ENCODE measurements around the gene COX5A. TPM values are rescaled to one million over a fixed set of nuclear protein-coding genes. Genes with fewer than 3 reads are reported as not detected.
A peak's percentile ranks its signal among the peaks of the same experiment; 100 is the strongest.

COX5A gene
- total RNA-seq, 1 donor from 2014 or later, result 333 TPM

DNA sequence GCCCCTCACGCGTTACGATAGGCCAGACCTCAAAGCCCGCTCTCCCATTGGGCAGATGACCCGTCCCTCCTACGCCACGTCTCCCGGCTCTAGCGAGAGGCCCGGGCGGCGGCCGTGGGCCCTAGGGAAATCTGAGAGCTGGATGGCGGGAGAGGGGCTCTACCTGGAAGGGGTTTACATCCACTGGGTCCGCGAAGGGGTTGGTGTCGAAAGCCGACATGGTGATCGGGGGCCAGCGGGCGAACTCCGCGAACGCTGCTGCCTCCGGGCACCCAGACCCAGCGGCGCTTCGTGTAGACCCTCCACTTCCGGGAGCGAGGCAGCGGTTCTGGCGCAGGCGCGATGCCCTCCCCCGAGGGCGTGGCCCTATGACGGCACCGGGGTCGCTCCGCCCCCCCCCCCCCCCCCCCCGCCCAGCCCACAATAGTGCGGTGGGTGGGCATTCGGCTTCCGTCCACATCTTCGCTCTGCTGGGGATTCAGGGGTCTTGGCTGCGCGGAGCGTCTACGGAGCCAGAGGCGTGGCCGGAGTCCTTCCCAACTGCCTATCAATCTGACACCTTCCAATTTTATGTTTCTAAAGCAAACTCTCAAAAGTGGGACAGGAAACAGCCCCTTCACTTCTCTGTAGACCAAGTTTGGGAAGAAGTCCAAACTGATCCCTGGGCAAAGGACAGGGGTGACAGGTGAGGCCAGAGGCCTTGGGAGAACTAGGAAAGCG is 64.7 kb downstream of the COX5A start, which contains the start of gene SCAMP2:
SCAMP2 (minus strand) TSS at position 330 of the 720 bp plus-strand sequence; CDS start at position 220, 110 bp downstream.
- intact Hi-C loops (cut with micrococcal nuclease), result loop anchor here (1.0 to 5.0 kb wide), 5 partner anchors 16 to 864 kb away; partner anchors contain the start of genes COX5A and FAM219B
- H3K36me3 Mint-ChIP-seq (ENCODE audit: low read depth), result peaks cover 26% of the 10 kb centered on the region
- peak; percentile 89 for DNase-seq (ENCODE audit: low spot score)
- peak within 1 kb of the TSS; percentile 98 for H3K4me3 Mint-ChIP-seq (ENCODE audit: low read depth)
- peak within 1 kb of the TSS; percentile 89 for H3K27ac Mint-ChIP-seq
- no peaks in the 10 kb centered on the region for H3K9me3 Mint-ChIP-seq
- peaks cover 1% of the 10 kb centered on the region for H3K27me3 Mint-ChIP-seq (ENCODE audit: low read depth)
- peaks cover 34% of the 10 kb centered on the region for H3K4me1 Mint-ChIP-seq (ENCODE audit: low read depth)

DNA sequence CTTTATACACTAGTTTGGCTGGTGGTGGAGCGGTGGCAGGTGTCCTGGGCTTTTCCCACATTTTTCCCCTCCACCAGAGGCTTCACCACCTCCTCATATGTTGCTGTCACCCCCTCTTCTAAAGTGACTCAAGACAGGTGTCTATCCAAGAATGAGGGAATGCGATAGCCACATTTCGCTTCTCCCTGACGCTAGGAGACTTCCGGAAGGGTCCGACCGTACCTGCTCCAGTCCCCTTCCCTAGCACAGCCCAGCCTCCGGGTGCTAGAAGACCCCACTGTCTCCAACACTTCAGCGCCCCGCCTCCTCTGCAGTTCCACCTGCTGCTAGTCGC is 65.2 kb downstream of the COX5A start:
- DNase-seq (ENCODE audit: low spot score), result no peak
- peaks cover 40% of the 10 kb centered on the region for H3K4me1 Mint-ChIP-seq (ENCODE audit: low read depth)
- H3K9me3 Mint-ChIP-seq, result no peaks in the 10 kb centered on the region
- H3K27me3 Mint-ChIP-seq (ENCODE audit: low read depth), result peaks cover 1% of the 10 kb centered on the region
- H3K27ac Mint-ChIP-seq, result peak overlapping the region; percentile 89
- peak overlapping the region; percentile 98 for H3K4me3 Mint-ChIP-seq (ENCODE audit: low read depth)
- peaks cover 32% of the 10 kb centered on the region for H3K36me3 Mint-ChIP-seq (ENCODE audit: low read depth)
- intact Hi-C loops (cut with micrococcal nuclease), result loop anchor here (1.0 to 5.0 kb wide), 5 partner anchors 17 to 865 kb away; partner anchors contain the start of genes COX5A and FAM219B

DNA sequence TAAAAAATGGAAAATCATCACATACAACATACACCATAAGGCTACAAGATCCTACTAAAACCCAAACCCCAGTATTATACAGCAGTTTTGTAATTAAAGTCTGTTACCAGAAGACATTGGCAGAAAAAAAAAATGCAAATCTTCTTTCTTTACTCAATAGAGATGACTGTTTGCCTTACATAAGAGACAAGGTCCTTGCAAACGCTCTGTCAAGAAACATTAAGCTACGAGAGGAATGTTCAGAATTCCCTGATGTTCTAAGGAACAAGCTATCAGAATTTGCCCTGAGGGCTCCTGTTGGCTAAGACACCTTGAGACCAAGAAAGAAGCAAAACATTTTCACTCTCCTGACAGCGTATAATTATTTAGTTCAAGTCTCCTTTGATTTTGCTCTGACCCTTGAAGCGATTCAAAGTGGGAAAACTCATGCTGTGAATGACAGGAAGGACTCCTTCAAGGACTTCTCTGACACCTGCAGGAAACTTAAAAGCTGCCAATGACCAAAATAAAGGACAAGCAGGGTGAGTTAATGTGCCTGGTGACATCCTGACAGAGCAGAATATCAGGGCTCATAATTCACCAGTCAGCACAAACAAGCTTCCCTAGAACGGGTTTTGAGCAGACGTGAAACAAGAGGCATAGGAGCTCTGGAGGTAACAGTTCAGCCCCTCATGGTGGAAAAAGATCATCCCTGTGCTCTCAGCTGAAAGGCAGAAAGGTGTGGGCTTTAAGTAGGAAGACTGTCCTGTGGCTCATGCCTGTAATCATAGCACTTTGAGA is 67.2 kb downstream of the COX5A start:
- H3K27me3 Mint-ChIP-seq (ENCODE audit: low read depth), result no peaks in the 10 kb centered on the region
- H3K27ac Mint-ChIP-seq, result peak overlapping the region; percentile 97
- peaks cover 46% of the 10 kb centered on the region for H3K36me3 Mint-ChIP-seq (ENCODE audit: low read depth)
- no peak for DNase-seq (ENCODE audit: low spot score)
- peaks cover 51% of the 10 kb centered on the region for H3K4me1 Mint-ChIP-seq (ENCODE audit: low read depth)
- no peaks in the 10 kb centered on the region for H3K9me3 Mint-ChIP-seq
- intact Hi-C loops (cut with micrococcal nuclease), result loop anchor here (2.0 to 5.0 kb wide), 3 partner anchors 67 to 867 kb away; partner anchors contain the start of gene COX5A
- peak overlapping the region; percentile 98 for H3K4me3 Mint-ChIP-seq (ENCODE audit: low read depth)

Other genes starting within 250 kb of the COX5A start
- gene EDC3, start 242.0 kb downstream of the COX5A start, total RNA-seq, result 49.3 and 54.8 TPM in 2 replicates
- 0.37 and 0.48 TPM in 2 replicates for gene CYP1A1, start 212.5 kb downstream of the COX5A start, total RNA-seq
- gene CYP1A2, start 189.2 kb downstream of the COX5A start, total RNA-seq, result not detected in 2 replicates
- 261 and 266 TPM in 2 replicates for gene CSK, start 156.0 kb downstream of the COX5A start, total RNA-seq
- gene LMAN1L, start 125.2 kb downstream of the COX5A start, total RNA-seq, result 0.32 TPM in 1 of 2 replicates, not detected in the other
- gene CPLX3, start 111.4 kb downstream of the COX5A start, total RNA-seq, result 0.16 TPM in 1 of 2 replicates, not detected in the other
- 45.5 and 47.7 TPM in 2 replicates for gene ULK3, start 94.9 kb downstream of the COX5A start, total RNA-seq
- gene SCAMP2, start 64.7 kb downstream of the COX5A start, total RNA-seq, result 85.0 and 90.6 TPM in 2 replicates
- gene MPI, start 48.0 kb downstream of the COX5A start, total RNA-seq, result 66.3 and 71.6 TPM in 2 replicates
- 82.1 and 95.2 TPM in 2 replicates for gene FAM219B, start 31.2 kb downstream of the COX5A start, total RNA-seq
- 13.1 and 14.2 TPM in 2 replicates for gene RPP25, start 18.7 kb upstream of the COX5A start, total RNA-seq
- 0.89 and 0.99 TPM in 2 replicates for gene SCAMP5, start 57.5 kb upstream of the COX5A start, total RNA-seq
- gene PPCDC, start 85.5 kb upstream of the COX5A start, total RNA-seq, result 28.4 and 31.0 TPM in 2 replicates

All from activated T-helper 2 cell treated with anti-CD3 and anti-CD28 coated beads, Interferon-gamma antibody, Interleukin-2, Interleukin-4, amounts not matched to agents 10 μg/mL and 5 μg/mL and 100 μg/mL, durations not matched to agents 14 hours and 24 hours and 36 hours (primary cell).